Stomach (tissue), 4 donors: ENCODE results near the gene NBEAL2.

Experiments
- CTCF ChIP-seq, 7 experiments: fragments of 450-650 bp in 4 of 7; fragments of 200-600 bp in 3 of 7; sonication (generic) in 3 of 7; IDR thresholded peaks; one replicate each; pipeline ENCODE4 v1.5.1; 2016 to 2019; ENCODE audit warnings: antibody characterized with exemption in 7 of 7, control low read depth in 2 of 7, mild to moderate bottlenecking in 1 of 7
- EP300 ChIP-seq: sonication (generic); formaldehyde crosslinking; IDR thresholded peaks from one replicate; pipeline ENCODE4 v1.6.1; 2017; ENCODE audit warnings: antibody characterized with exemption
- POLR2A ChIP-seq, 4 donors: fragments of 450-650 bp; IDR thresholded peaks; one replicate each; pipeline ENCODE4 v1.6.1; 2016; ENCODE audit warnings: antibody characterized with exemption in 4 of 4, control low read depth in 2 of 4, mild to moderate bottlenecking in 1 of 4, moderate library complexity in 1 of 4
- POLR2AphosphoS5 ChIP-seq, 3 donors: sonication (generic); formaldehyde crosslinking; IDR thresholded peaks; one replicate each; pipeline ENCODE4 v1.6.1; 2016; ENCODE audit warnings: antibody characterized with exemption in 3 of 3

DNA sequence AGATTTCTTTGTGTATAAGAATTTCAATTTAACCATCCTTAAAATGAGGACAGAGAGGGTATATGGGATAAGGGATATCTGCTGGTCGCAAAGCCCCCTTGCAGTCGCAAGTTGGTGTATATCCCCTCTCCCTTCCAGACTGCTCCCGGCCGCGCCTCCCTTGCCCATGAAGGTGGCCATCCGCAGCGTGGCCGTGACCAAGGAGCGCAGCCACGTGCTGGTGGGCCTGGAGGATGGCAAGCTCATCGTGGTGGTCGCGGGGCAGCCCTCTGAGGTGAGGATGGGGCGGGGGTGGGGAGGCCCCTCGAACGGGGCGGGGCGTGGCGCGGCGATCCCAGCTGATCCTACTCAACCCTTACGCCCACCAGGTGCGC, 29.4 kb downstream of the NBEAL2 start:
- TF ChIP-seq CTCF (IDR thresholded peaks at IDR 0.05): no peak
- no peak for TF ChIP-seq EP300
- TF ChIP-seq POLR2AphosphoS5 (IDR thresholded peaks at IDR 0.05): no peak
- no peak for TF ChIP-seq POLR2A (IDR thresholded peaks at IDR 0.05)
